ENCODE results near the gene EFCC1.

EFCC1 gene

GRCh38 chr3:128999102-128999501 is 2.0 kb upstream of the EFCC1 start:
- TF ChIP-seq, protein P1, sequence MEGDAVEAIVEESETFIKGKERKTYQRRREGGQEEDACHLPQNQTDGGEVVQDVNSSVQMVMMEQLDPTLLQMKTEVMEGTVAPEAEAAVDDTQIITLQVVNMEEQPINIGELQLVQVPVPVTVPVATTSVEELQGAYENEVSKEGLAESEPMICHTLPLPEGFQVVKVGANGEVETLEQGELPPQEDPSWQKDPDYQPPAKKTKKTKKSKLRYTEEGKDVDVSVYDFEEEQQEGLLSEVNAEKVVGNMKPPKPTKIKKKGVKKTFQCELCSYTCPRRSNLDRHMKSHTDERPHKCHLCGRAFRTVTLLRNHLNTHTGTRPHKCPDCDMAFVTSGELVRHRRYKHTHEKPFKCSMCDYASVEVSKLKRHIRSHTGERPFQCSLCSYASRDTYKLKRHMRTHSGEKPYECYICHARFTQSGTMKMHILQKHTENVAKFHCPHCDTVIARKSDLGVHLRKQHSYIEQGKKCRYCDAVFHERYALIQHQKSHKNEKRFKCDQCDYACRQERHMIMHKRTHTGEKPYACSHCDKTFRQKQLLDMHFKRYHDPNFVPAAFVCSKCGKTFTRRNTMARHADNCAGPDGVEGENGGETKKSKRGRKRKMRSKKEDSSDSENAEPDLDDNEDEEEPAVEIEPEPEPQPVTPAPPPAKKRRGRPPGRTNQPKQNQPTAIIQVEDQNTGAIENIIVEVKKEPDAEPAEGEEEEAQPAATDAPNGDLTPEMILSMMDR (IDR thresholded peaks at IDR 0.05; ENCODE audit: low read depth, low read length): no peak
- in situ Hi-C loops (cut with HindIII; ENCODE audit: low sequenced_read_pairs): no loop called here
- no peak for DNase-seq (ENCODE audit: low read depth, low spot score)
- no peak overlapping the region for H3K4me3 ChIP-seq (ENCODE audit: low read depth, low read length)

DNA sequence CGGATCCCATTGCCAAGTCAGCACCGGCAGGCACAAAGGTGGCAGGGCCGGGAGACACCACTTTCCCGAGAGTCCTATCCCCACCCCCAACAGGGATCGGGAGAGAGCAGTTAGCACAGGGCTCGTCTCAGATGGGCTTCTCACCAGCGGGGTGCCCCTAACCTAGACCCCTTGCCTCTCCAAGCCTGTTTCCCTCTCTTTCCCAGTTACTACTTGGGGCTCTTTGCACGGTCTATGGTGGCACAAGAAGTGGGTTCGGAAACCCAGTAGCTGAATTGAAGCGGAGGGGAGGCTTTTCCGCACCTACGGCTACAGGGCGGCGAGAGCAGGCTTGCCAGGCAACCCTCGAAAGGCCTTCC is 383 bp upstream of the EFCC1 start:
- H3K4me3 ChIP-seq (ENCODE audit: low read depth, low read length): no peak overlapping the region
- in situ Hi-C loops (cut with HindIII; ENCODE audit: low sequenced_read_pairs): no loop called here
- no peak for DNase-seq (ENCODE audit: low read depth, low spot score)
- TF ChIP-seq, protein P1 (IDR thresholded peaks at IDR 0.05; ENCODE audit: low read depth, low read length): no peak

DNA sequence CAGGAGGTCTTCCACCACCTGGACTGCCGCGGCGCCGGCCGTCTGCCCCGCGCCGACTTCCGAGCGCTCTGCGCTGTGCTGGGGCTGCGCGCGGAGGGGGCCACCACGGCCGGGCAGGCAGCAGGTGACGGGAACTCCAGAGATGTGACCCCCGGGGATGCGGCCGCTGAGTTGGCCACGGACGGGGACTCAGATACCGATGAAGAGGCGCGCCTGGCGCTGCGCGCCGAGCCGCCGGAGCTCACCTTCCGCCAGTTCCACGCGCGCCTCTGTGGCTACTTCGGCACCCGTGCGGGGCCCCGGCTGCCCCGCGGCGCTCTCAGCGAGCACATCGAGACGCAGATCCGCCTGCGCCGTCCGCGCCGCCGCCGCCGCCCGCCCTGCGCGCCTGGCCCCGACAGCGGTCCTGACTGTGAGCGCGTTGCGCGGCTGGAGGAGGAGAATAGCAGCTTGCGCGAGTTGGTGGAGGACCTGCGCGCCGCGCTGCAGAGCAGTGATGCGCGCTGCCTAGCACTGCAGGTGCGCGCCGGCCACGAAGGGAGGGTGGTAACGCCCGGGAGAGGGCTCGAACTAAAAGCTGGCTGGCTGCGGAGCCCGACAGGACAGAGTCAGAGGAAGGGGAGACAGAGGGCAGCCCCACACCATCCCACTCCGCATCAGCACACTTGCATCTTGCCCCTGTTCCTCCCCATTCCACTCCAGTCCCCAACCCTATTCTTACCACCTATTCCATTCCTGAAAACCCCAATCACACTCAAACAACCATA is 885 bp downstream of the EFCC1 start:
- TF ChIP-seq, protein P1 (IDR thresholded peaks at IDR 0.05; ENCODE audit: low read depth, low read length): no peak
- in situ Hi-C loops (cut with HindIII; ENCODE audit: low sequenced_read_pairs): no loop called here
- H3K4me3 ChIP-seq (ENCODE audit: low read depth, low read length): no peak overlapping the region
- DNase-seq (ENCODE audit: low read depth, low spot score): no peak

DNA sequence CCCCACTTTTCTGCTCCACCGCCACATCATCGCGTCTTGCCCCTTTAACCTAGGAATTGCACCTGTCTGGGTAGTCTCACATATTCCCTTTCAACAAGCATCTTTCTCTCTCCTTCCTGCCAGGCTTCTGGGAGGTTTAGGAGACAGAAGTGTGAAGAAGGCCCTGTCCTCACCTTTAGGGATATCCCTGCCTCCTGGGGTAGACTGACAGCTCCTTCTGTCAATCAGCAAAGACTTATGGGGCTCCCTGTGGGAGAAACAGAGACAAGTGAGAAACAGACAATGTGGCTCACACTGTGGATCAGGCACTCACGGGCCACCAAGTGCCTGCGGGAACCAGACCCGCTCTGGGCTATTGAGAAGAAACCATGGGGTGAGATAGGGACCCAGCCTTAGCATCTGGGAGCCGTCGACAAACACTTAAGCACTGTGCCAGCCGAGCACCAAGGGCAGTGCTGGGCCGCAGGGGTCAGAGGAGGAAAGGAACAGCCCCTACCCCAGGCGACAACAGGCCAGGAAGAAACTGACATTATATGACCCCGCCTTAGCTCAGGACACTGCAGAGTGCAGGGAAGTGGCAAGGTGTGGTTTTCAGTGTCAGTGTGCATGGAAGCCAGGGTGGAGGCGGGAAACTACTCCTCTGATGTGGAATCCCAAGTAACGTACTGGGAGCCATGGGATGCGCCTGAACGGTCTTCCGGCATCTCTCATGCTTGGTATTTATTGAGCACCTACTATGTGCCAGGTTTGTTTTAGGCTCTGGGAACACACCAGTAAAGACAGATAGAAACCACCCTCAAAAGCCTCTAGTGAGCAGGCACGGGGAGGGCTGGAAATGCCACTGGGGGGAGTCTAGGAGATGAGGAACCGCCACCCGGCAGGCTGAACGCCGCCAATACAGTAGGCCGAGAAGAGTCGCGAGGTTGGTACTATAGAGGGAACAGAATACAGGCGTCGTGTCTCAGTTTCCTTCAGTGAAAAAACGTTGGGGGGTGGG is 1.8 kb downstream of the EFCC1 start:
- H3K4me3 ChIP-seq (ENCODE audit: low read depth, low read length): no peak overlapping the region
- in situ Hi-C loops (cut with HindIII; ENCODE audit: low sequenced_read_pairs): no loop called here
- TF ChIP-seq, protein P1 (IDR thresholded peaks at IDR 0.05; ENCODE audit: low read depth, low read length): no peak
- DNase-seq (ENCODE audit: low read depth, low spot score): no peak

DNA sequence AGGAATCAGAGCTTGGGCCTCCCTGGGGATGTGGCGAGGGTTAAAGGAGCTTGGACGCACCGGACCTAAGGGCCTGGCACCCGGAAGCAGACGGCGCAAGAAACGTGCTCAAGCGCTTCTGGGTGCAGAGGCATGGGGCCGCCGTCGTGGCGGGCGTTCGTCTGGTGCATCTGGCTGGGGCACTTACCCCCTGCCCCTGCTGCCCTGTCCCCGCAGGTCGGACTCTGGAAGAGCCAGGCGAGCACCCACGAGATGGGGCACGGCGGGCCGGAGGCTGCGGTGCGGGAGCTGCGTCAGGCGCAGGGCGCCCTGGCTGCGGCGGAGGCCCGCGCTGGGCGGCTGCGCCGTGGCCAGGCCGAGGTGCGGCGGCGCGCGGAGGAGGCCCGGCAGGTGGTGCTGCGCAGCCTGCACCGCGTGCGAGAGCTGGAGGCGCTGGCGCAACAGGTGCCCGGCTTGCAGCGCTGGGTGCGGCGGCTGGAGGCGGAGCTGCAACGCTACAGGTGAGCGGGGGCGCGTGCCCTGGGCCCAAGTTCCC is 2.5 kb downstream of the EFCC1 start:
- in situ Hi-C loops (cut with HindIII; ENCODE audit: low sequenced_read_pairs): no loop called here
- TF ChIP-seq, protein P1 (IDR thresholded peaks at IDR 0.05; ENCODE audit: low read depth, low read length): no peak
- H3K4me3 ChIP-seq (ENCODE audit: low read depth, low read length): no peak overlapping the region
- no peak for DNase-seq (ENCODE audit: low read depth, low spot score)

DNA sequence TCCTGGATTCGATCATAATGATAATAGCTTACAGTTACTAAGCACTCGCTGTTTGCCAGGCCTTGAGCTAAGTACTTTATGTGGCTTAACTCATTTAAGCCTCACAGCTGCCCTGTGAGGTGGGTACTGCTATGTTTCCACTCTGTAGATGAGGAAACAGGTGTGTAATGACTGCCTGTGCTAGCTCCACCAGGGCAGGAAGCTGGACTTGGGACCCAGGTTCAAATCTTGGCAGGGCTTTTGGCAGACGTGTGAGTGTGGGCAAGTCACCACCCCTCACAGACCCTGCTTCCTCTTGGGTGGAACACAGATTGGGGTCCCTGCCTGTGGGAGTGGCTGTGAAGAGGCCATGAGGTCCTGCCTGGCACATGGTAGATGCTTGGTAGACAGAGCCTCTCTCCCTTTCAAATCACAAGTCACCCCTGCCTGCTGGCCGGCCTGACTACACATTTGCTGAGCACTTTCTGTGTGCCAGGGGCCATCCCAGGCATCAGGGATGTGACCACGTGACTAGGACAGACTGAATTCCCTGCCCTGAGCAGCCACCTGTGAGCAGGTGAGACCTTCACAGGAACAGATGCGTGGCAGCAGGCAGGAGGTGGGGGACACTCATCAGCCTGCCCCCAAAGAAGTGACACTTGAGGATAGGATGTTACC is 3.7 kb downstream of the EFCC1 start:
- TF ChIP-seq, protein P1 (IDR thresholded peaks at IDR 0.05; ENCODE audit: low read depth, low read length): no peak
- no peak for DNase-seq (ENCODE audit: low read depth, low spot score)
- in situ Hi-C loops (cut with HindIII; ENCODE audit: low sequenced_read_pairs): no loop called here
- H3K4me3 ChIP-seq (ENCODE audit: low read depth, low read length): no peak overlapping the region
